Kidney capillary endothelial cell (primary cell): ENCODE measurements around the gene SDR9C7.
"Not testable (repeated sequence)": the region's sequence is repeated elsewhere in the genome, so short reads cannot be mapped to it uniquely, and the experiment has no call there.

Experiments
- DNase-seq: peaks from one replicate; pipeline ENCODE4 v3.0.0-alpha.2; 2018; ENCODE audit warnings: low spot score

SDR9C7 gene

DNA sequence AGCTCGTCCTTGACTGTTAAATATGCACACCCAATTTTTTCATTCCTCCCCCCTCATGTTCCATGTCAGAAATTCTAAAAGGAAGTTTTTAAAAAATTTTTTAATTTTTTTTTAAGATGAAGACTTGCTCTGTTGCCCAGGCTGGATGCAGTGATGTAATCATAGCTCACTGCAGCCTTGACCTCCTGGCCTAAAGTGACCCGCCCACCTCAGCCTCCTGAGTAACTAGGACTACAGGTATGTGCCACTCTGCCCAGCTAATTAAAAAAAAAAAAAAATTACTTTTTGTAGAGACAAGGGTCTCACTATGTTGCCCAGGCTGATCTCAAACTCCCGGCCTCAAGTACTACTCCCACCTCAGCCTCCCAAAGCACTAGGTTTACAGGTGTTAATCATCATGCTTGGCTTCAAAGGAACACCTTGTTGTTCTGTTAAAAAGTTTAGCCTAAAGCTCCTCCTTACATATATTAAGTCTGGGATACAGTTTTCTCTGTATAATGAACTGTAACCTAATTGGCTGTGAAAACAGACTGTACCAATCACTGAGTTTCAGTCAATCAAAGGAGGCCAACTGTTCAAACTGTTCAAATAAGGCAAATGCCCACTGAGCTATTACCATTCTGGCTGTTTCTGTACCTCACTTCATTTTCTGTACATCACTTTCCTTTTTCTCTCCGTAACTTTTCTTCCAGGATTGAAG is 17.8 kb downstream of the SDR9C7 start:
- DNase-seq, result no peak

DNA sequence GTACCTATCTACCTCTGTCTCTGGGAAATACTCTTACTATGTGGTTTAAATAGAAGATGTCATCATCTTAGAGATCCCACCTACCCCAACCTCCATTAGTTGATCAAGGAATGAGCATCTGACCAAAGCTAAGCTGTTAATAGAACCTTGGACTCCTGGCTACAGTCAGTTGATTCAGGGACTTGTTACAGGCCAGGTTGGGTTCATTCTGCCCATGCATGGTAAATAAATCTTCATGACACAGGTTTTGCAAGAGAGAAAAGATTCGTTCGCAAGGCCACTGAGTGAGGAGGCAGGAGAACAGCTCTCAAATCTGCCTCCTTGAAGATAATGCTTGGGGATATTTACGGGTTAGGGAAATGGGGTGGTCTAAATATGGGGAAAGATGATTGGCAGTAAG is 19.5 kb downstream of the SDR9C7 start:
- DNase-seq, result no peak

DNA sequence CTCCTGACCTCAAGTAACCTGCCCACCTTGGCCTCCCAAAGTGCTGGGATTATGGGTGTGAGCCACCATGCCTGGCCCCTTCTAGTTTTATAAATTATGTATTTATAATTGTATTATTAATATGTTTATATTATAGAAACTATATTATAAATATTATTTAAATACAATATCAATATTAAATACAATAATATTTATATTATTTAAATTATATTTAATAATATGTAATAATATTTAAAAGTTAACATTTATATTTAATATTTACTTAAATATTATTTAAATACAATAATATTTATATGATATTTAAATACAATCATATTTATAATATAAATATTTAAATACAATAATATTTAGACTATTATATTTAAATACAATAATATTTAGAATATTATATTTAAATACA is 20.0 kb downstream of the SDR9C7 start:
- no peak for DNase-seq

DNA sequence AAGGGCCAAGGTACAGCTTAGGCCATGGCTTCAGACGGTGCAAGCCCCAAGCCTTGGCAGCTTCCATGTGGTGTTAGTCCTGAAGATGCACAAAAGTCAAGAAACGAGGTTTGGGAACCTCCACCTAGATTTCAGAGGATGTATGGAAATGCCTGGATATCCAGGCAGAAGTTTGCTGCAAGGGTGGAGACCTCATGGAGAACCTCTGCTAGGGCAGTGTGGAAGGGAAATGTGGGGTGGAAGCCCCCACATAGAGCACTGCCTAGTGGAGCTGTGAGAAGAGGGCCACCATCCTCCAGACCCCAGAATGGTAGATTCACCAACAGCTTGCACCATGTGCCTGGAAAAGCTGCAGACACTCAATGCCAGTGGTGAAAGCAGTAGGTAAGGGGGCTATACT is 24.8 kb downstream of the SDR9C7 start:
- not testable (repeated sequence) for DNase-seq

DNA sequence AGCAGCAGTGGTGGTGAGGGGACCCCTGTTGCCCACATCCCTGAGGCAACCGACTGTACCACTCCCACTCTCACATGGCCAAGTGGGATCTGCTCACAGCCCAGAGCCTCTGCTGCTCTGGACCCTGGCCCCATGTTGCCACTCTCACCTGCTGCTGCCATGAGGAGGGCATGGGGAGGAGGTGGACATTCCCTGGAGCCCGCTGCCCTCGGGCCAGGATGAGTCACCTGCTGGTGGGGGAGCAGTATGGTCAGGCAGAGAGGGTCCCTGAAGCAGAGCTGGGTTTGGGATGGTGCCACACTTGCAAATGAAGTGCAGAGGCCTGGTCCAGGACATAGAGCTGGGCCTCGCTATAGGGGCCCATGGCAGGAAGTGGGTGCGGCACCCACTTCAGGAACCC is 26.1 kb downstream of the SDR9C7 start:
- DNase-seq, result no peak

DNA sequence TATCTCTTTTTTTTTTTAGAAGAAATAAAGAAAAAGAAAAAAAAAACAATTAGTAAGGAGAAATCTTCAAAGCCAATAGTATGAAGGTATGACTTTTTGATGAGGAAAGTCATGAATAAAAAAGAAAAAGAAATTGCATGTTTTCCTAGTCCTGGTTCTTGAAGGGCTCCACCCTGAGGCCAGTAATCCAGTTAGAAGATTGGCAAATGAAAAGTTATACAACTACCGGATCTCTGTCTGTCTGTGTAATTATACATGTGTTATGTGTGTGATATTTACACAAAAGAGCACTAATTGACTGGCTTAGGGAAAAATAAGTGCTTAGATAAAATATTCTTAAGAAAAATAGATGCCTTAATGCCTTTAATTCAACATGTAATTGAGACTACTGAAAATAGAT is 28.4 kb downstream of the SDR9C7 start:
- DNase-seq, result no peak

DNA sequence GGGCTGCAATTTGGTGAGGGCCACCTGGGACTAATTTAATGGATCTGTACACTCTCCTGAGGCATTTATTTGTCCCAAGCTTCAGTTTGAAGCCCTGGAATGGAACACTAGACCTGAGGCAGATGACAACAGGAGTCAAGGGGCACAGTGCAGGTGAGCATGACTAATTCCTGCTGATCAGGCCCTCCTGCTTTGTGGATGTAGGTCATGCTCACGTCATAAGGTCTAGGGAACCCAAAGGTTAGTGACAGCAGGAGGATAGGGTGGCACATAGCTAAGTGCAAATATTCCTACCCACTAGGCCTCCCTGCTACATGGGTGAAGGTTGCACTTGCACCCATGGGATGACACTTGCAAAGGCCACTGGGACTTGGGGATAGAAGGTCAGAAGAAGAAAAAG is 30.8 kb downstream of the SDR9C7 start:
- DNase-seq, result no peak

DNA sequence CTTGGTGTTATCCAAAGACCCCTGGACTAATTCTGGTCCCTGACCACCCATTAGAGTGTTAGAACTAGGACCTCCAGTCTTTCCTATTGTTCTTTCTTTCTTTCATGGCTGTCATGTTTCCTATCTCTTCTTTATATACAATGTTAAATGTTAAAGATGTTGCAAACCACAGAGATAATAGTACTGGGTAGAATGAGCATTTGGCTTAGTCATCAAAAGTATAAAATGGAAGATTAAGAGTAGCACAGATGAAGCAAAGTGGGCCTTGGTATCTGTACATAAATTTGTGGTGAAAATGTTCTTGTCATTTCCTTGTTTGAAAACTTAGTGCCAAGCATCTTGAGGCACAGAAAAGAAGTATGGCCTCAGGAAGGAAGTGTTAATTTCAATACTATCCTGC is 32.9 kb downstream of the SDR9C7 start:
- not testable (repeated sequence) for DNase-seq

DNA sequence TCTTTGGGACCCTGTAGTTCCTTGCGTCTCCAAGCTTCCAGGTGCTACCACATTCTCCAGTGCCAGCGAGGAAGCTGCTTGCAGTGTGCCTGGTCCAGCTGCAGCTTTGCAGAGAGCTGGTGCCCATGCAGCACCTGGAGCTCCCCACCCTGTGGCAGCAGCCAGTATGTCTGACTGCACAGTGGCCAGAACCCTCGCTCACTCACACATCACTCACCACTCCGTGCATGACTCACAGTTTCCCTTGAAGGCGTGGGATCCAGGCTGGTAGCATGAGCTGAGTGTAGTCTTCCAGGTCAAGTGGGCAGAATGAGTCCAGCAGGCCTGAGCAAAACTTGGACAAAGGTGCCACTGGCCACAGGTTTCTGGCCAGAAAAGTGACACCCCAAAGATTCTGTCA is 33.6 kb downstream of the SDR9C7 start:
- peak; percentile 18 for DNase-seq

DNA sequence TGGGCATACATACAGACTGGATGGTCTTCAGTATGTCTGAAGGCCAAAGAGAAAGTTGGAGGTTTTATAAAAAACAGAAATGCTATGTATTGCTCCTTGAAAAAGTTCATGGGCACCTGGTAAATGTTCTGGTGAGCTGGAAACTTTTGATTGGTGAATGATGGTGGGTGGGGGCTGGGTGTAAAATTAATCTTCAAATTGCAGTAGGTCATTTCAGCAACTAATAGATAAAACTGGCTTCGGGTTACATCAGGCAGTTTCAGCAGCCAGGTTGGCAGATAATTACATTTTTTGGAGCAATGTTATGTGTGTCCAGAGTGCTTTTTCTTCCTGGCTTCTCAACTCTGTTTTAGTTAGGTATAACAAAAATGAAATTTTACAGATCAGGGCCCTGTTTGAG is 35.3 kb downstream of the SDR9C7 start:
- DNase-seq, result no peak

DNA sequence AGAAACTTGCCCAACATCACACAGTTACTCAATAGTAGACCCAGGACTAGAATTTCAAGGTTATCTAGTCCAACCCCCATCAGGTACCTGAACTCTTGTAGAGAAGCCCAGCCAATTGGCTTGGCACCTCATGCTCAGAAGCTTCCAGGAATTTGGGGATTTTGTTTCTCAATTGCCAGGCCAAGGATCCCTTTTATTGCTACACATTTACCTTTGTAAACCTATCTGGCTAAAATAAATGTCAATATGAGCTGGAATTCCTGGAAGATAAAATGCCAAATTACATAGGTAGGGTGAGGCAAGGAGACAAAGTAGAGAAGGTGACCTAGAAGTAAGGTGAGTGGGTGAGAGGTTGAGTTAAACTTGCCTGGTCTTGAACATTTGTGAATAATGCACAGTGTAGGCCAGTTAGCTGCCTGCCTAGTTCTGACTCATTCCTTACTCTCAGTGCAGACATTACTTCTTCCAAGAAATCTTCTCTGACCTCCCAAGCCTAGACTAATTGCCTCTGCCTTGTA is 36.3 kb downstream of the SDR9C7 start:
- no peak for DNase-seq

DNA sequence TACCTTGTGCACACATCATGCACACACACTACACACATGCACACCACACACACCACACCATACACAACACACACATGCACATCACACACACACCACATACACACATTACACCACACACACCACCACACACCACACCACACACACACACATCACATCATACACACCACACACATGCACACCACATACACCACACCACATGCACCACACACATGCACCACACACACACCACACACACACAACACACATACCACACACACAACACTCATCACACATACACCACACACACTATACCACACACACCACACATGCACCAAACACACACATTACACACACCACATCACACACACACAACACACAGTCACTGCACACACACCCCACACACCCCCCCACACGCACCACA is 38.1 kb downstream of the SDR9C7 start:
- no peak for DNase-seq

DNA sequence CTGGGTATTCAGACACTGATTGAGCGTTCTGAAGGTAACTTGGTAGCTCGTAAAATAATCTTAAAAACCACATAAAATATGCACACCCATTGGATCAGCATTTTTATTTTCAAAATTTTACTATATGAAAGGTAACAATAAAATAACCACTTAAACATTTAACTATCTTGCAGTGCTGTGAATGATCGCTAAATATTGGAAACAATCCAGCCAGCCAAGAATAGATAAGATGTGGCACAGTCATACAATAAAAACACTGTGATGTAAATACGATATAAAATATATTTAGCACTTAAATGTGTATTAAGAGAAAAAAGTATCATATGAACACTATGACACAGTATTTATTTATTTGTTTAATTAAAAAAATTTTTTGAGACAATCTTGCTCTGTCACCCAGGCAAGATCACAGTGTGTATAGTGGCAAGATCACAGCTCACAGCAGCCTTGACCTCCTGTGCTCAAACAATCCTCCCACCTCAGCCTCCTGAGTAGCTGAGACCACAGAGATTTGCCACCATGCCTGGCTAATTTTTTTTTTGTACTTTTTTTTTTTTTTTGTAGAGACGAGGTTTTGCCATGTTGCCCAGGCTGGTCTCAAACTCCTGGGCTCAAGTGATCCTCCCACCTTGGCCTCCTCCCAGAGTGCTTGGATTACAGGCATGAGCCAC is 39.4 kb downstream of the SDR9C7 start:
- no peak for DNase-seq

DNA sequence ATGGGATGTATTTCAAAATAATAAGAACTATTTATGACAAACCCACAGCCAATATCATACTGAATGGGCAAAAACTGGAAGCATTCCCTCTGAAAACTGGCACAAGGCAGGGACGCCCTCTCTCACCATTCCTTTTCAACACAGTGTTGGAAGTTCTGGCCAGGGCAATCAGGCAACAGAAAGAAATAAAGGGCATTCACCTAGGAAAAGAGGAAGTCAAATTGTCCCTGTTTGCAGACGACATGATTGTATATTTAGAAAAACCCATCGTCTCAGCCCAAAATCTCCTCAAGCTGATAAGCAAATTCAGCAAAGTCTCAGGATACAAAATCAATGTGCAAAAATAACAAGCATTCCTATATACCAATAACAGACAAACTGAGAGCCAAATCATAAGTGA is 42.3 kb downstream of the SDR9C7 start:
- DNase-seq, result not testable (repeated sequence)

DNA sequence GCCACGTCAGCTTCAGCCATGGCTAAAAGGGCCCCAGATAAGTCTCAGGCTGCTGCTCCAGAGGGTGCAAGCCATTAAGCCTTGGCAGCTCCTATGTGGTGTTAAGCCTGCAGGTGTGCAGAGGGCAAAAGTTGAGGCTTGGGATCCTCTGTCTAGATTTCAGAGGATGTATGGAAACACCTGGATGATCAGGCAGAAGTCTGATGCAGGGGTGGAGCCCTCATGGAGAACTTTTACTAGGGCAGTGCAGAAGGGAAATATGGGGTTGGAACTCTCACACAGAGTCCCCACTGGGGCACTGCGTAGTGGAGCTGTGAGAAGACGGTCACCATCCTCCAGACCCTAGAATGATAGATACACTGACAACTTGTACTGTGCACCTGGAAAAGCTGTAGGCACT is 47.9 kb downstream of the SDR9C7 start:
- no peak for DNase-seq

DNA sequence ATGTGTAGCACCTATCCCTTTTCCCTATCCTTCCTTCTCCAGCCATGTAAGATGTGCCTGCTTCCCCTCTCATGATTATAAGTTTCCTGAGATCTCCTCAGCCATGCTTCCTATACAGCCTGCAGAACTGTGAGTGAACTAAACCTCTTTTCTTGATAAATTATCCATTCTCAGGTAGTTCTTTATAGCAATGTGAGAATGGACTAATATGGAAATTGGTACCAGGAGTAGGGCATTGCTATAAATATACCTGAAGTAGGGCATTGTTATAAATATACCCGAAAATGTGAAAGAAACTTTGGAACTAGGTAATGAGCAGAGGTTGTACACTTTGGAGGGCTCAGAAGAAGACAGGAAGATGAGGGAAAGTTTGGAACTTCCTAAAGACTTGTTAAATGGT is 48.9 kb downstream of the SDR9C7 start:
- DNase-seq, result no peak

DNA sequence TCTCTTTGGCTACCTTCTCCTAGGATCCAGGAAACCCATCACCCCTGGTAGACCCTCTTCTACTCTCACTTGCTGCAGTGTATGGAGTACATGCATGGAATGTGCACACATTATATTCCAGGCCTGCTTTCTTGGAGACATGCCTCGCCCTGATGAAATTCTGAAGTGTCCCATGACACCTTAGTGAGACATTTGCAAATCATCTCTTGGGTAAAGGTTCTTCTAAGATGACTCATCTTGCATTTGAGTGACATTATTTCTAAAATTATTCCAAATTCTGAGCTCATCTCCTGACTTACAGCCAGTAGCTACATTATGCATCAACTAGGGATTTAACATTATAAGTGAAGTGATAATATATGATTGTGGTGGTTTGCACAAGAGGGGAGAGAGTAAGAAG is 49.8 kb downstream of the SDR9C7 start:
- no peak for DNase-seq

DNA sequence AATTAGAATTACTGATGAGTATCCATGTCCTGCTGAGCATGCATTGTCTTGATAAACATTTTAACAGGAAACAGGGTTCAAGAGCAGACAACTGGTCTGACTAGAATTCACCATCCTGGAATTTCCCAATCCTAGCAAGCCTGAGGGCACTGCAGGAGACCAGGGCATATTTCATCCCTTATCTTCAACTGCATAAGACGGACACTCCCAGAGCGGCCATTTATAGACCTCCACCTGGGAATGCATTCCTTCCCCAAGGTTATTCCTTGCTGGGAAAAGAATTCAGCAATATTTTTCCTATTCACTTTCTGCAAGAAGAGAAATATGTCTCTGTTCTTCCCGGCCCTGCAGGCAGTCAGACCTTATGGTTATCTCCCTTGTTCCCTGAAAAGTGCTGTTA is 51.8 kb downstream of the SDR9C7 start:
- DNase-seq, result not testable (repeated sequence)

DNA sequence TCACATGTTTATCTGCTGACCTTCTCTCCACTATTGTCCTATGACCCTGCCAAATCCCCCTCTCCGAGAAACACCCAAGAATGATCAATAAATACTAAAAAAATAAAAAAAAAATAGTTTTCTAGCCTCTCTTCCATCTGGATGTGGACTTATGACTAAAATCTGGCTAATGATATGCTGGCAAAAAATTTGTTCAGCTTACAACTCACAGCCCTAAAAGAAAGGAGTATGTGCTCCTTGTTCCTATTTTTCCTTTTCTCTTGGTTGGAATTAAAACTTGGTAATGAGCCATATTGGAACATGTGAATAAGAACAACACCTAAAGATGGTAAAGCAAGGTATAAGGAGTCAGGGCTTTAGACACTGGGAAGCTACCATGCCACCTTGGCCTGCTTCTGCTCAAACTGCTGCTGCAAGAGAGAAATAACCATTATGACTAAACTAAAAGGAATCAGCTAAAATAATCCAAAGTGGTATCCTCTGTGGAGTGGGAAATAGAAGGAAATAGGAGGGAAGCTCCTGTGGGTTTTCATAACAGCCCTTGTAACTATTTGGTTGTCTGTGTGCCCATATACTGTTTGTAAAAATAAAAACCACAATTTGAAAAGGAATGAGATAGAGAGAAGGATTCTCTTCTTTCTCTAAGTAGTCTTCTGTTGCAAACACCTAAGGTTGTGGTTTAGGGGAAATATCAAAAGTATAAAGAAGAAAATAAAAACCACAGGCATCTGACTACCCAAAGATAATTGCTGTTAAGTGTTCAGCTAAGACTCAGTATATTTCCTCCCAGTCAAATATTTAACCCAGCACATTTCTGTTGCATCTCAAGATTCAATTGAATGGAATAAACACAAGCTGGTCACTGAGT is 53.8 kb downstream of the SDR9C7 start:
- DNase-seq, result no peak

DNA sequence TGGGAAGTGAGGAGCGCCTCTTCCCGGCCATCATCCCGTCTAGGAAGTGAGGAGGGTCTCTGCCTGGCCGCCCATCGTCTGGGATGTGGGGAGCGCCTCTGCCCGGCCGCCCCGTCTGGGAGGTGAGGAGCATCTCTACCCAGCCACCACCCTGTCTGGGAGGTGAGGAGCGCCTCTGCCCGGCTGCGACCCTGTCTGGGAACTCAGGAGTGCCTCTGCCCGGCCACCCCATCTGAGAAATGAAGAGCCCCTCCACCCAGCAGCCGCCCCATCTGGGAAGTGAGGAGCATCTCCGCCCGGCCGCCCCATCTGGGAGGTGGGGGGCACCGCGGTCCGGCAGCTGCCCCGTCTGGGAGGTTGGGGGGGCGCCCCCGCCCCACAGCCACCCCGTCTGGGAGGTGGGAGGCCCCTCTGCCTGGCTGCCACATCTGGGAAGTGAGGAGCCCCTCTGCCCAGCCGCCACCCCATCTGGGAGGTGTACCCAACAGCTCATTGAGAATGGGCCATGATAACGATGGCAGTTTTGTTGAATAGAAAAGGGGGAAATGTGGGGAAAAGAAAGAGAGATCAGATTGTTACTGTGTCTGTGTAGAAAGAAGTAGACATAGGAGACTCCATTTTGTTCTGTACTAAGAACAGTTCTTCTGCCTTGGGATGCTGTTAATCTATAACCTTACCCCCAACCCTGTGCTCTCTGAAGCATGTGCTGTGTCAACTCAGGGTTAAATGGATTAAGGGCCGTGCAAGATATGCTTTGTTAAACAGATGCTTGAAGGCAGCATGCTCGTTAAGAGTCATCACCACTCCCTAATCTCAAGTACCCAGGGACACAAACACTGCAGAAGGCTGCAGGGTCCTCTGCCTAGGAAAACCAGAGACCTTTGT is 54.7 kb downstream of the SDR9C7 start:
- DNase-seq, result not testable (repeated sequence)

DNA sequence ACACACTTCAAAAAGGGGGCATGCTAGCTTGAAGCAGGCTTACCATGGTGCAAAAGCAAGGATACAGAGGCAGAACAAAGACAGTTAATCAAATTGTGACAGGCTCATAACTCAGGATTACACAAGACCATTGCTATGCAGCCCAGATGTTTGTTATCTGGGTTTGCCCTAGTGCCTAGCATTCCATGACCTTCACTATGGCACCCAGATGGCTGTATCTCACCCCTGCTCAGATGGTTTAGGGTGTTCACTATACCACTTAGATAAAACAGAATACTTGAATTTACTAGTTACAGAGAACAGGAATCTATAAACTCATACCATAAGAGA is 56.2 kb downstream of the SDR9C7 start:
- DNase-seq, result no peak
